ENCODE data around the gene MPI.

DNA sequence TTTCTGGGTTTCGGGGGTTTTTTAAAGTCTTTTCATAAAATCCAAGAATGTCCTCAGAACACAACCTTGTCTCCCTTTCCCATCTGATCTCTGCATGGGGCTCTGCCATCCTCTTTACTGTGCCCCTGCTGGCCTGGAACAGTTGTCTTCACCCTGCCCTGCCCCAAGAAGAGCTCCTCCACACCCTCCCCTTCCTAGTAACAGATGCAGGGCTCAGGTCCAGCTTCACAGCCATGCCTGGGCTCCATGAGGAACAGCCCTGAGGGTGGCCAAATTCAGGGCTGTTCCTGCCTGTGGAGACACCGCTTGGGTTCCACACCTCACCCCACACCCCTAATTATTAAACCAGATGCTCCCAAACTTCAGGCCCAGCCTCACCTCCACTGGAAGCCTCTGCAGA, 34.0 kb upstream of the MPI start:
- TF ChIP-seq, protein P1, sequence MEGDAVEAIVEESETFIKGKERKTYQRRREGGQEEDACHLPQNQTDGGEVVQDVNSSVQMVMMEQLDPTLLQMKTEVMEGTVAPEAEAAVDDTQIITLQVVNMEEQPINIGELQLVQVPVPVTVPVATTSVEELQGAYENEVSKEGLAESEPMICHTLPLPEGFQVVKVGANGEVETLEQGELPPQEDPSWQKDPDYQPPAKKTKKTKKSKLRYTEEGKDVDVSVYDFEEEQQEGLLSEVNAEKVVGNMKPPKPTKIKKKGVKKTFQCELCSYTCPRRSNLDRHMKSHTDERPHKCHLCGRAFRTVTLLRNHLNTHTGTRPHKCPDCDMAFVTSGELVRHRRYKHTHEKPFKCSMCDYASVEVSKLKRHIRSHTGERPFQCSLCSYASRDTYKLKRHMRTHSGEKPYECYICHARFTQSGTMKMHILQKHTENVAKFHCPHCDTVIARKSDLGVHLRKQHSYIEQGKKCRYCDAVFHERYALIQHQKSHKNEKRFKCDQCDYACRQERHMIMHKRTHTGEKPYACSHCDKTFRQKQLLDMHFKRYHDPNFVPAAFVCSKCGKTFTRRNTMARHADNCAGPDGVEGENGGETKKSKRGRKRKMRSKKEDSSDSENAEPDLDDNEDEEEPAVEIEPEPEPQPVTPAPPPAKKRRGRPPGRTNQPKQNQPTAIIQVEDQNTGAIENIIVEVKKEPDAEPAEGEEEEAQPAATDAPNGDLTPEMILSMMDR (conservative IDR thresholded peaks at IDR 0.05 in 1 of 2, IDR thresholded peaks at IDR 0.05 in 1 of 2; ENCODE audit: extremely low read depth in 1 of 2, insufficient read depth in 1 of 2, low read depth in 1 of 2, low read length in 2 of 2) = no peak
- TF ChIP-seq EZH2 (IDR thresholded peaks at IDR 0.05; ENCODE audit: borderline replicate concordance, low read length) = no peak
